HL-60 (cell line): ENCODE results near the gene C6orf58.

Source experiments
- POLR2AphosphoS5 ChIP-seq: IDR thresholded peaks from 2 replicates; pipeline ENCODE4 v1.6.1; 2012; ENCODE audit warnings: low read depth
- TF ChIP-seq, protein P1 (sequence below): IDR thresholded peaks from one replicate; pipeline ENCODE4 v1.5.1; 2011; ENCODE audit warnings: low read length, control low read depth, inconsistent platforms; ENCODE audit not compliant: insufficient read depth

DNA sequence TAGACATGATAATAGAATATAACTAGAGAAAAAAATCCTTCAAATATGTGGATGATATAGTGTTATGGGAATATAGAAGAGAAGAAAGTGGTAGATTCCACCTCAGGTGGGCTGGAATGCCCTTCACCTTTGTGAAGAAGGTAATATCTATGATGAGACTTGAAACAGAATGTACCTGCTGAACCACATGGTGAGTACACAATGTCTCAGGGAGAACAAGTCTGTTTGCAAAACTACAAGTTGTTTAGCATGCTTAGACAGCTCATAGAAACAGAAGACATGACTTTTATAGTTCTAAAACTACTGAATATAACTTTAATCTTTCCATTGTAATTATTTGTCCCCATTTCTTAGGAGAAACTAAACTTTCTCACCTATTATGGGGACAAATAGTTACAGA lies 12.2 kb downstream of the C6orf58 start:
- TF ChIP-seq, protein P1, sequence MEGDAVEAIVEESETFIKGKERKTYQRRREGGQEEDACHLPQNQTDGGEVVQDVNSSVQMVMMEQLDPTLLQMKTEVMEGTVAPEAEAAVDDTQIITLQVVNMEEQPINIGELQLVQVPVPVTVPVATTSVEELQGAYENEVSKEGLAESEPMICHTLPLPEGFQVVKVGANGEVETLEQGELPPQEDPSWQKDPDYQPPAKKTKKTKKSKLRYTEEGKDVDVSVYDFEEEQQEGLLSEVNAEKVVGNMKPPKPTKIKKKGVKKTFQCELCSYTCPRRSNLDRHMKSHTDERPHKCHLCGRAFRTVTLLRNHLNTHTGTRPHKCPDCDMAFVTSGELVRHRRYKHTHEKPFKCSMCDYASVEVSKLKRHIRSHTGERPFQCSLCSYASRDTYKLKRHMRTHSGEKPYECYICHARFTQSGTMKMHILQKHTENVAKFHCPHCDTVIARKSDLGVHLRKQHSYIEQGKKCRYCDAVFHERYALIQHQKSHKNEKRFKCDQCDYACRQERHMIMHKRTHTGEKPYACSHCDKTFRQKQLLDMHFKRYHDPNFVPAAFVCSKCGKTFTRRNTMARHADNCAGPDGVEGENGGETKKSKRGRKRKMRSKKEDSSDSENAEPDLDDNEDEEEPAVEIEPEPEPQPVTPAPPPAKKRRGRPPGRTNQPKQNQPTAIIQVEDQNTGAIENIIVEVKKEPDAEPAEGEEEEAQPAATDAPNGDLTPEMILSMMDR, result no peak
- TF ChIP-seq POLR2AphosphoS5, result no peak
